Osteoblast (primary cell): ENCODE data around the gene CNTN5. TPM values are rescaled to one million over a fixed set of nuclear protein-coding genes. Genes with fewer than 3 reads are reported as not detected.

Experiments
- DNase-seq: peaks from one replicate; pipeline ENCODE4 v3.0.0; 2011; ENCODE audit warnings: low spot score, mixed read lengths; ENCODE audit not compliant: insufficient read length; ENCODE audit errors: missing footprints
- H2AFZ ChIP-seq: 2 replicates; pipeline ENCODE4 v1.6.0; 2011; ENCODE audit warnings: mild to moderate bottlenecking, low read length
- H3K27ac ChIP-seq: 2 replicates; pipeline ENCODE4 v1.5.1; 2011; ENCODE audit warnings: mild to moderate bottlenecking, low read depth, low read length, moderate library complexity
- H3K27me3 ChIP-seq: 2 replicates; pipeline ENCODE4 v1.6.0; 2012; ENCODE audit warnings: mild to moderate bottlenecking, control low read depth, inconsistent platforms, low read length, moderate library complexity; ENCODE audit not compliant: insufficient read depth
- H3K36me3 ChIP-seq: 2 replicates; pipeline ENCODE4 v1.5.1; 2011; ENCODE audit warnings: mild to moderate bottlenecking, low read length, control low read depth, moderate library complexity; ENCODE audit not compliant: insufficient read depth
- H3K4me1 ChIP-seq: 2 replicates; pipeline ENCODE4 v1.5.1; 2011; ENCODE audit warnings: mild to moderate bottlenecking, low read length, control low read depth, moderate library complexity; ENCODE audit not compliant: insufficient read depth
- H3K4me2 ChIP-seq: 2 replicates; pipeline ENCODE4 v1.6.0; 2011; ENCODE audit warnings: mild to moderate bottlenecking, low read length; ENCODE audit not compliant: insufficient read depth
- H3K4me3 ChIP-seq: fragments of 200-600 bp; sonication (generic); 3 replicates; pipeline ENCODE4 v1.5.1; 2012; ENCODE audit warnings: mild to moderate bottlenecking, low read length, inconsistent platforms; ENCODE audit not compliant: insufficient read depth
- H3K79me2 ChIP-seq: 2 replicates; pipeline ENCODE4 v1.6.0; 2012; ENCODE audit warnings: mild to moderate bottlenecking, low read length, control low read depth, inconsistent platforms; ENCODE audit not compliant: insufficient read depth
- H3K9me3 ChIP-seq: 2 replicates; pipeline ENCODE4 v1.5.1; 2011; ENCODE audit warnings: low read depth, low read length, control low read depth
- H4K20me1 ChIP-seq: 2 replicates; pipeline ENCODE4 v1.6.0; 2012; ENCODE audit warnings: mild to moderate bottlenecking, low read length, control low read depth; ENCODE audit not compliant: insufficient read depth
- CTCF ChIP-seq: IDR thresholded peaks from 2 replicates; pipeline ENCODE4 v1.5.1; 2011; ENCODE audit warnings: mild to moderate bottlenecking, low read depth, low read length, moderate library complexity; ENCODE audit errors: extremely low read depth
- total RNA-seq: library from RNA; depleted of rRNA; stranded (reverse); fragments of >200 nt; gene quantifications from 2 replicates; pipeline ENCODE4 v1.2.3, GENCODE V29; 2012

CNTN5 gene
- total RNA-seq, 1 donor = not detected

GRCh38 chr11:99256614-99257013 lies 235.9 kb downstream of the CNTN5 start:
- Histone ChIP-seq H3K27ac (no peak overlapping the region), H2AFZ (no peak overlapping the region), H3K4me1 (no peaks in the 10 kb centered on the region), H3K79me2 (no peaks in the 10 kb centered on the region), H3K36me3 (no peaks in the 10 kb centered on the region), H3K27me3 (no peaks in the 10 kb centered on the region), H4K20me1 (no peaks in the 10 kb centered on the region), H3K4me3 (no peak overlapping the region), H3K4me2 (no peak overlapping the region), H3K9me3 (no peaks in the 10 kb centered on the region)
- TF ChIP-seq CTCF = no peak
- DNase-seq = no peak

- no peak overlapping the region for H3K27ac ChIP-seq
- no peaks in the 10 kb centered on the region for H3K4me1 ChIP-seq
- no peaks in the 10 kb centered on the region for H4K20me1 ChIP-seq
- TF ChIP-seq CTCF = no peak
- DNase-seq = no peak
- no peak overlapping the region for H2AFZ ChIP-seq
- H3K79me2 ChIP-seq = no peaks in the 10 kb centered on the region
- H3K4me2 ChIP-seq = no peak overlapping the region
- no peaks in the 10 kb centered on the region for H3K36me3 ChIP-seq
- H3K4me3 ChIP-seq = no peak overlapping the region
- no peaks in the 10 kb centered on the region for H3K27me3 ChIP-seq
- no peaks in the 10 kb centered on the region for H3K9me3 ChIP-seq
Observed at GRCh38 chr11:99257131-99257530, 236.4 kb downstream of the CNTN5 start.

- no peak for DNase-seq
- no peak overlapping the region for H3K27ac ChIP-seq
Observed at GRCh38 chr11:99260696-99261095, 239.9 kb downstream of the CNTN5 start.

GRCh38 chr11:99268886-99269285 lies 248.1 kb downstream of the CNTN5 start:
- no peak overlapping the region for H2AFZ ChIP-seq
- H3K9me3 ChIP-seq = no peaks in the 10 kb centered on the region
- DNase-seq = no peak
- no peak for TF ChIP-seq CTCF
- no peaks in the 10 kb centered on the region for H3K4me1 ChIP-seq
- no peaks in the 10 kb centered on the region for H3K36me3 ChIP-seq
- H3K79me2 ChIP-seq = no peaks in the 10 kb centered on the region
- no peak overlapping the region for H3K27ac ChIP-seq
- H3K27me3 ChIP-seq = no peaks in the 10 kb centered on the region
- no peak overlapping the region for H3K4me2 ChIP-seq
- H4K20me1 ChIP-seq = no peaks in the 10 kb centered on the region
- H3K4me3 ChIP-seq = no peak overlapping the region

More at GRCh38 chr11:99260696-99261095, 239.9 kb downstream of the CNTN5 start:
- Histone ChIP-seq H3K4me1 (no peaks in the 10 kb centered on the region), H3K27me3 (no peaks in the 10 kb centered on the region), H3K4me3 (no peak overlapping the region), H3K36me3 (no peaks in the 10 kb centered on the region), H3K9me3 (no peaks in the 10 kb centered on the region), H4K20me1 (no peaks in the 10 kb centered on the region), H2AFZ (no peak overlapping the region), H3K79me2 (no peaks in the 10 kb centered on the region), H3K4me2 (no peak overlapping the region)
- TF ChIP-seq CTCF = no peak
